ENCODE data around the gene GSTM3.

- TF ChIP-seq GATA3 (IDR thresholded peaks at IDR 0.05; ENCODE audit: low read depth, low read length): no peak
- no peak for TF ChIP-seq GATA2 (IDR thresholded peaks at IDR 0.05; ENCODE audit: low read depth, low read length)
Measured at GRCh38 chr1:109776911-109777310, 36.1 kb upstream of the GSTM3 start.
